ENCODE data around the gene LSAMP. TPM values are rescaled to one million over a fixed set of nuclear protein-coding genes. Genes with fewer than 3 reads are reported as not detected.

The LSAMP gene
- total and polyA plus RNA-seq, 2 of the 8 experiments (the other 6 are each of a cell fraction or from before 2014, with no cell fraction given) = 1.8 to 5.7 TPM

- Histone ChIP-seq H2BK5ac (ENCODE audit: low read depth, low read length) (no peak overlapping the region), H3K79me2 (ENCODE audit: control insufficient read depth in 1 of 2, insufficient read depth in 2 of 2, low read length in 2 of 2) (no peaks in the 10 kb centered on the region), H3K14ac (ENCODE audit: insufficient read length) (no peak overlapping the region), H2BK20ac (ENCODE audit: low read length) (no peak overlapping the region), H3K18ac (ENCODE audit: extremely low read depth, low read length) (no peak overlapping the region), H3K23ac (ENCODE audit: insufficient read length) (no peak overlapping the region), H3K79me1 (ENCODE audit: low read depth, low read length) (no peaks in the 10 kb centered on the region), H3K27ac (ENCODE audit: low read depth, low read length) (no peak overlapping the region), H4K8ac (ENCODE audit: extremely low read depth, insufficient read depth, low read length) (no peak overlapping the region), H3K4me2 (ENCODE audit: insufficient read depth in 1 of 2, low read depth in 2 of 2, low read length in 2 of 2) (no peak overlapping the region), H3K36me3 (ENCODE audit: control insufficient read depth in 2 of 4, insufficient read depth in 4 of 4, low read length in 3 of 4) (no peaks in the 10 kb centered on the region), H3K56ac (replicated peaks; ENCODE audit: insufficient read length, low read depth, low read length) (no peak overlapping the region), H2BK15ac (ENCODE audit: low read length) (no peak overlapping the region), H3K4me1 (replicated peaks in 1 of 4; ENCODE audit: control insufficient read depth in 3 of 4, insufficient read depth in 4 of 4, low read length in 3 of 4) (no peaks in the 10 kb centered on the region), H2AFZ (ENCODE audit: low read length) (no peak overlapping the region), H4K91ac (replicated peaks; ENCODE audit: insufficient read length, low read length) (no peak overlapping the region), H3K9ac (replicated peaks in 1 of 4; ENCODE audit: extremely low read depth in 1 of 4, low read depth in 3 of 4, low read length in 3 of 4) (no peak overlapping the region), H4K20me1 (replicated peaks in 1 of 2; ENCODE audit: control insufficient read depth in 1 of 2, insufficient read depth in 2 of 2, low read length in 2 of 2) (no peaks in the 10 kb centered on the region), H3K9me3 (ENCODE audit: insufficient read depth in 2 of 2, low read depth in 1 of 2, low read length in 1 of 2) (no peaks in the 10 kb centered on the region), H2AK5ac (ENCODE audit: low read depth, low read length) (no peak overlapping the region), H4K5ac (ENCODE audit: insufficient read length, low read depth, low read length) (no peak overlapping the region), H3K4me3 (ENCODE audit: extremely low read depth in 1 of 4, insufficient read depth in 2 of 4, low read depth in 3 of 4, low read length in 4 of 4) (no peak overlapping the region), H3K4ac (replicated peaks; ENCODE audit: insufficient read length, low read depth, low read length) (no peak overlapping the region), H3K23me2 (ENCODE audit: low read depth, low read length) (no peaks in the 10 kb centered on the region), H2BK120ac (replicated peaks; ENCODE audit: low read depth, low read length) (no peak overlapping the region), H2BK12ac (ENCODE audit: low read depth, low read length) (no peak overlapping the region), H3K27me3 (replicated peaks in 1 of 4; ENCODE audit: control insufficient read depth in 3 of 4, extremely low read depth in 1 of 4, insufficient read depth in 3 of 4, low read length in 3 of 4) (no peaks in the 10 kb centered on the region)
- POLR2A ChIA-PET (ENCODE audit: partially characterized antibody) = no interaction called here
- CTCF ChIA-PET (ENCODE audit: partially characterized antibody) = no interaction called here
- DNase-seq (ENCODE audit: low read depth in 1 of 2, low spot score in 2 of 2) (no peak), FAIRE-seq (no peak)
- TF ChIP-seq SIX5 (IDR thresholded peaks at IDR 0.05; ENCODE audit: low read depth, low read length) = no peak
- no peak for TF ChIP-seq PHF8 (conservative IDR thresholded peaks at IDR 0.05; ENCODE audit: low read depth, low read length)
Observed at GRCh38 chr3:116053017-116053416, 392.3 kb downstream of the LSAMP start.

Data from H1 (cell line).